Endothelial cell of umbilical vein (primary cell): ENCODE data around the gene TTI1. TPM values are rescaled to one million over a fixed set of nuclear protein-coding genes. Genes with fewer than 3 reads are reported as not detected.

Experiments used
- BruUV-seq: library from RNA; stranded (reverse); fragments of 400-500 nt; replicated peaks from 2 replicates; lab custom pipeline; 2021; lab: Mats Ljungman, UMichigan
- CTCF ChIA-PET: fragments of 300-600, 350-600 bp; sonication (Branson Sonifier 250); formaldehyde crosslinking; loops from one replicate; lab custom pipeline; 2021; ENCODE audit warnings: antibody characterized with exemption, inconsistent platforms; lab: Charles Lee
- POLR2A ChIA-PET: fragments of 300-600, 350-600 bp; sonication (Branson Sonifier 250); formaldehyde crosslinking; loops from one replicate; lab custom pipeline; 2021; ENCODE audit warnings: antibody characterized with exemption, inconsistent platforms; lab: Charles Lee
- DNase-seq: peaks from one replicate; pipeline ENCODE4 v3.0.0-alpha.2; 2011; ENCODE audit warnings: low read depth, low spot score
- FAIRE-seq: peaks from 2 replicates; lab custom pipeline; 2011; peaks lifted over from hg19 to GRCh38; lab: Jason Lieb, UNC
- H2AFZ ChIP-seq: 2 replicates; pipeline ENCODE4 v1.6.0; 2012; ENCODE audit warnings: low read depth, low read length, control low read depth, inconsistent platforms
- H3K27ac ChIP-seq: 2 replicates; pipeline ENCODE4 v1.5.1; 2011; ENCODE audit warnings: low read depth, mild to moderate bottlenecking, control low read depth, low read length, moderate library complexity; ENCODE audit not compliant: insufficient read depth
- H3K27me3 ChIP-seq, 2 experiments: 2 replicates each; pipeline versions ENCODE4 v1.6.0 to v1.6.1; 2011; ENCODE audit warnings: low read length in 2 of 2, mixed read lengths in 1 of 2; ENCODE audit not compliant: control insufficient read depth in 2 of 2, insufficient read depth in 2 of 2
- H3K36me3 ChIP-seq, 2 experiments: 2 replicates in 1 of 2; 3 replicates in 1 of 2; pipeline ENCODE4 v1.5.1; 2011; ENCODE audit warnings: low read length in 2 of 2, mild to moderate bottlenecking in 1 of 2, moderate library complexity in 1 of 2; ENCODE audit not compliant: control insufficient read depth in 2 of 2, insufficient read depth in 2 of 2; ENCODE audit errors: extremely low read depth in 1 of 2
- H3K4me1 ChIP-seq: 3 replicates; pipeline ENCODE4 v1.5.1; 2011; ENCODE audit warnings: mild to moderate bottlenecking, low read length; ENCODE audit not compliant: control insufficient read depth, insufficient read depth; ENCODE audit errors: extremely low read depth
- H3K4me2 ChIP-seq: 2 replicates; pipeline ENCODE4 v1.6.1; 2011; ENCODE audit warnings: low read length, control low read depth, mixed read lengths; ENCODE audit not compliant: insufficient read depth
- H3K4me3 ChIP-seq, 3 experiments: fragments of 200-600 bp in 1 of 3; sonication (generic), shearing (Covaris generic) in 1 of 3; replicated peaks in 1 of 3; 2 replicates each; pipeline ENCODE4 v1.5.1; 2011 to 2016; ENCODE audit warnings: control low read depth in 3 of 3, low read length in 3 of 3, mild to moderate bottlenecking in 2 of 3, inconsistent platforms in 1 of 3, low read depth in 1 of 3, moderate library complexity in 1 of 3; ENCODE audit not compliant: insufficient read depth in 1 of 3
- H3K79me2 ChIP-seq: 2 replicates; pipeline ENCODE4 v1.6.0; 2012; ENCODE audit warnings: low read length, inconsistent platforms; ENCODE audit not compliant: control insufficient read depth, insufficient read depth
- H3K9ac ChIP-seq: replicated peaks from 2 replicates; pipeline ENCODE3; 2011; ENCODE audit warnings: low read length, control low read depth; ENCODE audit not compliant: insufficient read depth; ENCODE audit errors: extremely low read depth
- H3K9me1 ChIP-seq: replicated peaks from 3 replicates; pipeline ENCODE4 v1.6.0; 2011; ENCODE audit warnings: mild to moderate bottlenecking, low read length; ENCODE audit not compliant: control insufficient read depth, insufficient read depth; ENCODE audit errors: extremely low read depth
- H3K9me3 ChIP-seq: replicated peaks from 2 replicates; pipeline ENCODE4 v1.5.1; 2012; ENCODE audit warnings: low read length, inconsistent platforms; ENCODE audit not compliant: control insufficient read depth, insufficient read depth
- H4K20me1 ChIP-seq: replicated peaks from 2 replicates; pipeline ENCODE3; 2011; ENCODE audit warnings: mild to moderate bottlenecking, low read length; ENCODE audit not compliant: control insufficient read depth, insufficient read depth; ENCODE audit errors: extremely low read depth
- CTCF ChIP-seq, 2 donors: IDR thresholded peaks; 1 replicate in 1 of 2; 2 replicates in 1 of 2; pipeline ENCODE4 v1.5.1; 2011; ENCODE audit warnings: low read length in 2 of 2, mild to moderate bottlenecking in 2 of 2, moderate library complexity in 2 of 2, control low read depth in 1 of 2, inconsistent platforms in 1 of 2, low read depth in 1 of 2; ENCODE audit not compliant: insufficient read depth in 1 of 2; ENCODE audit errors: extremely low read depth in 1 of 2
- EZH2 ChIP-seq: IDR thresholded peaks from 2 replicates; pipeline ENCODE4 v1.6.1; 2012; ENCODE audit warnings: borderline replicate concordance, low read depth, mild to moderate bottlenecking, moderate library complexity, low read length, inconsistent platforms; ENCODE audit not compliant: severe bottlenecking
- FOS ChIP-seq: IDR thresholded peaks from 2 replicates; pipeline ENCODE4 v1.6.1; 2011; ENCODE audit warnings: mild to moderate bottlenecking, low read length, moderate library complexity, borderline replicate concordance; ENCODE audit not compliant: insufficient read depth
- GATA2 ChIP-seq: IDR thresholded peaks from 2 replicates; pipeline ENCODE4 v1.7.0; 2011; ENCODE audit warnings: low read depth, mild to moderate bottlenecking, moderate library complexity, mixed read lengths, low read length; ENCODE audit not compliant: insufficient read length, insufficient read depth
- JUN ChIP-seq: IDR thresholded peaks from 2 replicates; pipeline ENCODE4 v1.6.1; 2011; ENCODE audit warnings: borderline replicate concordance, low read depth; ENCODE audit not compliant: insufficient read length, insufficient read depth
- MAX ChIP-seq: IDR thresholded peaks from 2 replicates; pipeline ENCODE4 v1.6.1; 2011; ENCODE audit not compliant: insufficient read depth, insufficient read length
- MYC ChIP-seq: IDR thresholded peaks from one replicate; pipeline ENCODE4 v1.6.1; 2011; ENCODE audit warnings: mild to moderate bottlenecking, low read depth, low read length
- POLR2A ChIP-seq: IDR thresholded peaks from 2 replicates; pipeline ENCODE4 v1.6.1; 2012; ENCODE audit warnings: low read depth, mild to moderate bottlenecking, control low read depth, low read length
- POLR2AphosphoS5 ChIP-seq: IDR thresholded peaks from 2 replicates; pipeline ENCODE4 v1.6.1; 2012; ENCODE audit warnings: low read depth, mild to moderate bottlenecking, control low read depth, low read length, moderate library complexity; ENCODE audit not compliant: insufficient read depth
- dilution Hi-C: fragments of 300-500 bp; cut with MboI; formaldehyde crosslinking; loops from one replicate; pipeline ENCODE4 v1.15.0; 2019; ENCODE audit warnings: low sequenced_read_pairs; ENCODE audit not compliant: extremely low pct_ligation_motif_present
- intact Hi-C: fragments of 100-400 bp; cut with micrococcal nuclease; formaldehyde crosslinking; loops from one replicate; pipeline ENCODE4 v1.10.0; 2022
- polyA plus RNA-seq, 4 experiments: library from polyadenylated mRNA; depleted of rRNA in 3 of 4; stranded (reverse) in 3 of 4; unstranded in 1 of 4; fragments of >200 nt; gene quantifications; 2 replicates each; pipeline versions ENCODE4 v1.2.1 to v1.2.3, GENCODE V29; 2011 to 2012; ENCODE audit warnings: missing spikeins in 1 of 4
- total RNA-seq: library from RNA; stranded (reverse); gene quantifications from 2 replicates; pipeline ENCODE4 v1.2.3, GENCODE V29; 2021

TTI1 gene
- total and polyA plus RNA-seq, 2 donors (not counting 3 experiments of a cell fraction or from before 2014, with no cell fraction given) = 13.2 to 23.2 TPM

- Histone ChIP-seq H3K4me2 (no peak overlapping the region), H3K9me1 (no peaks in the 10 kb centered on the region), H4K20me1 (no peaks in the 10 kb centered on the region), H3K9me3 (no peaks in the 10 kb centered on the region), H2AFZ (no peak overlapping the region), H3K9ac (no peak overlapping the region), H3K36me3 (peaks cover 1 to 5% of the 10 kb centered on the region in 2 experiments), H3K79me2 (peaks cover 22% of the 10 kb centered on the region), H3K27ac (no peak overlapping the region), H3K27me3 (no peaks in the 10 kb centered on the region), H3K4me3 (no peak overlapping the region), H3K4me1 (peaks cover 6% of the 10 kb centered on the region)
- dilution Hi-C loops (no loop called here), intact Hi-C loops (no loop called here)
- TF ChIP-seq POLR2AphosphoS5 = no peak
- TF ChIP-seq JUN = no peak
- no peak for TF ChIP-seq CTCF (IDR thresholded peaks at IDR 0.05; ENCODE audit: extremely low read depth in 1 of 2, insufficient read depth in 1 of 2, low read depth in 1 of 2, low read length in 2 of 2)
- no peak for TF ChIP-seq EZH2
- TF ChIP-seq POLR2A = no peak
- TF ChIP-seq MAX = no peak
- TF ChIP-seq FOS = no peak
- TF ChIP-seq MYC = no peak
- TF ChIP-seq GATA2 = no peak
- POLR2A ChIA-PET = no interaction called here
- FAIRE-seq = no peak
- DNase-seq = no peak
- CTCF ChIA-PET = interaction anchor here (0.7 to 1.2 kb wide), 3 partner anchors 86 to 144 kb away, joined by 3 read pairs; no protein-coding TSS in a partner anchor
- no TSS peak for BruUV-seq
These were observed 44.8 kb upstream of the TTI1 start for GRCh38 chr20:38078084-38078483.
